NCI-H524 (cell line): ENCODE measurements around the gene WDR76.

Source experiments
- DNase-seq, 2 experiments: peaks; one replicate each; lab custom pipeline; 2025; lab: John Stamatoyannopoulos, UW

The WDR76 gene

GRCh38 chr15:43878446-43878845 lies 51.6 kb downstream of the WDR76 start:
- no peak for DNase-seq

DNA sequence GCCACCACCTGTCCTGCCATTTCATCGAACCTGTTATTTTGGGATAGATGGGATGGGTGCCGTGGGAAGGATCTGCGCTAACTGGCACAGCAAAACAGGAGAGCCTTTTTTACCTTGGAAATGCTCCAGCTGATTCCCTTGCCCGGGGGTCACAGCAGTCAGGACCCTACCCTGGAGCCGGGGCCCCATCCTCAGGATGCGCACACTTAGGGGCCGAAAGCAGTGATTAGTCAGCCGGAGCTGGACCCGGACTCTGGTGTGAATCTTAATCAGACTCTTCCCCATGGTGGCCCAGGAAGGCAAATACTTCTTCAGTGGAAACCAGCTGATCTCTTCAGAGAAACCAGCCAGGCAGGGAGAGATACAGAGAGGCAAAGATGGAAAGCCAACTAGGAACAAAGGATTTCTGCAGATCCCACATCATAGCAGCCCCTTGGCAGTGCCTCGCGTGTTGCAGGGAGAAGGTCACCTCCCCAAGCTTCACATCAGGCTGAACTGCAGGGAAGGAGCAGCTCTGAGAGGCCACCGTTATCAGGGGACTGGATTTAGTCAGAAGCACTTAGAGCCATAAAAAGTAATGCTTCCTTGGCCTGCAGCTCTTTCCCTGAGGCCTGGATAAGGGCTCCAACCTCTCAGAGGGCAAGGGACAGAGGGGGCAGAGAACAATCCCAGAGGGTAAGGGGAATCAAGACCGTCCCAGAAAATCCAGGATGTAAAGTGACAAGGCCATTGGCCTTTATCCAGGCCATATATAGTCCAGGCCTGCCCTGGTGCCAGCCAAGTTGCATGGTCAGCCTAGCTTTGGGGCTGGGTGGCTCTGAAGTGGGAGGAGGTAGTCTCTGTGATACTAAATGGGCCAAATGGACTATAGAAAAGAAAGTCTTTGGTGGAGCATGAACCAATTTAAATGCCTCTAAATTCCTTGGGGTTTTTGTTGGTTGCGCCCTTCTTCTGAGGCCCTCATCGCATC lies 52.9 kb downstream of the WDR76 start:
- DNase-seq: no peak

GRCh38 chr15:43880406-43881194 lies 53.8 kb downstream of the WDR76 start:
- DNase-seq: no peak

DNA sequence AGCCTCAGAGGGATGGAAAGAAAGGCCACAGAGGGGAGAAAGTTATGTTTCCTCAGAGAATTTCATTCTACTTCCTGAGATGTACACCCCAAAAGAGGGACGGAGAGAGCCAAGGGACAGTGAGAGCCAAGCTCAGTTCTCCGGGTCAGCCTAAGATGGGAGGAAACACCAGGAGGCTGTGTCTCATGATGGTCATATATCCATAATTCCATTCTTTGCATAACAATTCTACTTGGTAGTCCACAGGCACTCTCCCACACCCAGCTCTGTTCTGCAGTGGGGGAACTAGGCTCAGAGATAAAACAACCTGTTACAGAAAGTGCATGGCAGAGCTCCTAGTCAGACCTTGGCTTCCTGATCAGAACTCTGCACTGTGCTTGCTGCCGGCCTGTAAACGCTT lies 54.4 kb downstream of the WDR76 start:
- no peak for DNase-seq

- no peak for DNase-seq
Measured at GRCh38 chr15:43881944-43882343, 55.1 kb downstream of the WDR76 start.

DNA sequence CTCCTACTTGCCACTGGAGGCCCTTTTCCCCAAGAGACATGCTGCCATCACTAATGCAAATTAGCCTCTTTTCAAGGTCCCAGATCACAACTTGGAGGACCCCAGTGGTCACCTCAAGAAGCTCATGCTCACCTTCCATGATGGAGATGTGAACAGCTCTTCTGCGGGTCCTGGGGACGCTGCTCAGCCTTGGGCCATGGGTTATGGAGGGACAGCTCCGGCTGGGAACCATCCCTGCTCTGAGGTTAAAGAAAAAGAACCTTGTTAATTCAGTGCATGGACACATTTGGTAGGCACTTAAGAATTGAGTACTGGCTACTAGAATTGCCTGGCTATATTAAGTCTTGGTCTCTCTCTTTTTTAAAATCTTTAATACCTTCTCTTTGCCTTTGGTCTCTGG lies 56.8 kb downstream of the WDR76 start:
- no peak for DNase-seq

GRCh38 chr15:43886558-43886957 lies 59.8 kb downstream of the WDR76 start:
- no peak for DNase-seq

GRCh38 chr15:43887901-43888300 lies 61.1 kb downstream of the WDR76 start:
- no peak for DNase-seq

GRCh38 chr15:43889042-43889441 lies 62.2 kb downstream of the WDR76 start:
- no peak for DNase-seq

DNA sequence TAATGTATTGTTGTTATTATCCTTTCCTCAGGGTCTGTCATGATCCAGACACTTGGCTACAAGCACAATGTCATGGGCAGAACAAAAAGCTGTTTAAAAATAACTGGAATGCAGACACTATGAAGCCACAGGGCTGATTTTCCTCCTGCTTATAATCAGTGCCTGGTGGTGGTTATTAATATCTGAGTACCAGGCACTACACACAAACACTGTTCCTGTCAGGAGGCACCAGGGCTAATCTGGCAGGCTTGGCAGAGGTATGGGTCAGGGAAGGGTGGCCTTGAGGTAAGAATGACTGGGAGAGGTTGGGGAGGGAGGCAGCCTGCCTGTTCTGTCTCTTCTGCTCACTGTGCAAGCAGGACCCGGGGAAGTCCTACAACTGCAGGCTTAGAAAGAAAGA lies 67.2 kb downstream of the WDR76 start:
- DNase-seq: no peak

DNA sequence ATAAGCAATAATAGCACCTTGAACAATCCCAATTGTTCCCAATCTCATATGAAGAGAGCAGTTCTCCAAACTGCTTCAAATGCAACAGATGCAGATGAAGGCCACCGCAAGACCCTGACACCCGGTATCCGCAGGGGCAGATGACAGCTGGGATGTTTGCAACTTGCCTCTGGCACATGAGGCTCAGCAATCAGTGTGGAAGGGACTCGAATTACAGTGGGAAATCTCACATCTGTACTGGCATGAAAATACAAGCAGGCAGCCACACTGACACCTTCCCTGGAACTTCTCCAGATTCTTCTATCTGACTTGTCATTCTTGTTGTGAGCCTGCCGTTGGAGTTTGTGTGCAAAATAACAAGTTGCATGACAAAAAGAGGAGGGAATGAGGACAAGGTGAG lies 68.8 kb downstream of the WDR76 start:
- DNase-seq: no peak

GRCh38 chr15:43896543-43896942 lies 69.7 kb downstream of the WDR76 start:
- no peak for DNase-seq

GRCh38 chr15:43898891-43899290 lies 72.1 kb downstream of the WDR76 start:
- DNase-seq: no peak

DNA sequence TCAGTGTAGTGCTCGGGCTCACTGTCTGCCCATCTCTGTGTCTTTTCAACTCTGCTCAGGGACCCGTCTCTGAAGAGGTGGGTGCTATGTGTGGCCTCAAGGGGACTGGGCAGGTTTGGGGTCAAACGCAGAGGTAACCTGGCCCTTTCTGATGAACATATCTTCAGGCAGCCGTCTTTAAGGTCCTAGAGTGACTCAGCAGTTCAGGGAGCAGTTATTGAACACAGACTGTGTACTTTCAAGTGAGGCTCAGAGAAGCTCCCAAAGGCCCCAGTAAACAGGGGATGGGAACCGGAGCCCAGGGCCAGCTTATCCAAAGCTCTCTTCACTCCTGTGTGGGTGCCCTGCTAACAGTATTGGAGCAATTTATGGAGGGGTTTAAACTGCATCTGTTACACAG lies 73.1 kb downstream of the WDR76 start:
- DNase-seq: no peak

GRCh38 chr15:43900996-43901395 lies 74.2 kb downstream of the WDR76 start:
- no peak for DNase-seq

GRCh38 chr15:43901495-43901894 lies 74.7 kb downstream of the WDR76 start:
- DNase-seq: no peak

- peak; percentile 73 to 82 for DNase-seq
Measured at GRCh38 chr15:43903864-43904290, 77.1 kb downstream of the WDR76 start.

GRCh38 chr15:43905755-43906154 lies 79.0 kb downstream of the WDR76 start:
- no peak for DNase-seq

DNA sequence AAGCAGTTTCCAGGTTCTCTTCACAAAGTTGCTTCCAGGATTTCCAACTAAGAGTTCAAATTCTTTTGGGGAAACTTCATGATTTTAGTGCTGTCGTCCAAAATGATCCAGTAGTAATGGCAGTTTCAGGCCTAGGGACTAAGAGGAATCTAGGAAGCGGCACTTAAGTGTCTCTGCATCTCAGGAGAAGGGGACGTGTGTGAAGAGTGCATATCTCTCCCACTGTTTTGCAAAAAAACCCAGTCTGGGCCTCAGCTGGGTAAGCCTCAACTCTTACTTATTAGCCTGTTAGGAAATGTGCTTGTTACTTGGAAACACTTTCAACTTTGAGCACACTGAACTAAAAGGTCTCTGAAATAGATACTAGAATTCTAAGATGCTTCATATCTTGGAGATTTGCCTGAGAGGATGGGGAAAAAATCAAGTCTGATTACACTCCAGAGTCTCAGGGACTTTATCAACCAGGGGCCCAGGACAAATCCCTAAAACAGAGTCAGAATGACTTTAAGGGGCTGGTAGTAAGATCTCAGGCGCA lies 81.8 kb downstream of the WDR76 start:
- DNase-seq: no peak

DNA sequence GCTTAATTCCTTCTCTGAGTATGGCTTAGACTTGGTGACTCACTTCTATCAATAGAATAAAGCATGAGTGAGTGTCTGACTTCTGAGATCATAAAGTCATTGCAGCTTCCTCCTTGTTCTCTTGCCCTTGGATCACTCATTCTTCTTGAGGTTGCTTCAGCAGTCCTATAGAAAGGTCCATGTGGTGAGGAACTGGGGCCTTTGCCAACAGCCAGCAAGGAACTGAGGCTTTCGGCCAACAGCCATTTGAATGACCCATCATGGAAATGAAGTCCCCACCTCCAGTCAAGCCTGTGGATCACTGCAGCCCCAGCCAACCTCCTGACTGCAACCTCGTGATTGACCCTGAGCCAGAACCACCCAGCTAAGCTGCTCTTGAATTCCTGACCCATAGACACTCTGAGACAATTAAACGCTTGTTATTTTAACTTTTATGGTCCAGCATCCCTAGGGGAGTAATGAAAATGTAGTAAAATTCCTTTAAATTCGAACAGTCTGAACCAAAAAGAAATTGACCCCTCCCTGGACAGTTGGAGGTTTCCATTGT lies 84.5 kb downstream of the WDR76 start:
- no peak for DNase-seq

DNA sequence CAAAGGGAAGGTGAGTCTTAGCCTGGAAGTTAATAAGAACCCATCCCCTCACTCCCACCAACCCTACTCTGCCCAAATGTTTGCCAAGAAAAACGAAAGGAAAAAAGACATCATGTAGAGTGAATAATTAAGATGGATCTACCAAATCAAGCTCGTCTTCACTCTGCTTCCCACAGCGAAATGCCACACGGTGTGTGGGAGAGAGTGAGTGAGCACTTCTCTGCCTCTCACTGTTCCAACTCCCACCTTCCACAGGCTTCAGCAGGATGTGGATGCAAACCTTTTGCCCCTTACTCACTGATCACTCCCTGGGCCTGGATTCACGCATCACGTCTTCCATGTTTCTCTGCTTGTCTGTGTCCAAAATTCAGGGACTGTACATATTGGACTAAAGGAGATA lies 85.4 kb downstream of the WDR76 start:
- DNase-seq: no peak

DNA sequence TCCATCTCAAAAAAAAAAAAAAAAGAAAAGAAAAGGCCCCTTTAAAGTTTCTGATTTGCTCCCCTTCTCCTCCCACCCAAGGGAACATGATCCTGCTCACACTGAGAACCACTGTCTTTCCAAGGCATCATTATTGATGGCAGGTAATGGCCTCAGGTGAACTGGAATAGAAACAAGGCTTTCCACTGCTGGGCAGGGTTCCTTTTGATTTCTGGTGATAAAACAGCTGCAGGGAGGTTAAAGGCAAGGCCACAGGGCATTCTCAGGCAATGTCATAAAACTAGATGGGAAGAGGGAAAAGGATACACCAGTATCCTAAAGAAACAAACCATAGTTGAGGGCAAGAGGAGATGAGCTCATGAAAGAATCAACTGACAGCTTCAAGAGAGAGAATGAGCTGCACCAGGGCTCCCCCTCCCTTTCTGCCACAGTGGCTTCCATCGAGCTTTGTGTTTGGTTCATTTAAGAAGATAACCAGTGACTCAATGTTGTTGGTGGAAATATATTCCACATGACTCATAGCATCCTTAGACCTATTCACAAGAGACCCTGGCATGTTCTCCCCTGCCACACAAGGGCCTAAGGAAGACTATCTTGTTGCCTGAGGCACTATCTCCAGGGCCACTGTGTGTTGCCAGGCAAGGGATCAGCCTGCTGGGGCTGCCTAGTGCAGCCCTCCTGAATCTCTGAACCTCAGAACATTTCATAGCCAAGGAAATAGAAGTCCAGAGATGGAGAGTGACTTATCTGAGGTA lies 86.4 kb downstream of the WDR76 start:
- no peak for DNase-seq
